Thyroid gland (tissue), 4 donors: Measurements from ENCODE around the gene SIGLEC15. TPM values are rescaled to one million over a fixed set of nuclear protein-coding genes. Genes with fewer than 3 reads are reported as not detected.

Experiments
- DNase-seq, 2 donors: peaks; one replicate each; pipeline ENCODE4 v3.0.0-alpha.2; 2019
- H3K27ac ChIP-seq, 3 donors: fragments of 200-600 bp; sonication (generic); 1 replicate in 2 of 3; 2 replicates in 1 of 3; pipeline ENCODE4 v1.5.1; 2016 to 2019; ENCODE audit warnings: mild to moderate bottlenecking in 1 of 3, moderate library complexity in 1 of 3
- H3K27me3 ChIP-seq: fragments of 200-600 bp; sonication (generic); one replicate; pipeline ENCODE4 v1.5.1; 2019
- H3K36me3 ChIP-seq, 2 donors: fragments of 200-600 bp; sonication (generic); one replicate each; pipeline ENCODE4 v1.5.1; 2016 to 2019
- H3K4me1 ChIP-seq, 2 donors: fragments of 200-600 bp; sonication (generic); one replicate each; pipeline ENCODE4 v1.5.1; 2017 to 2019
- H3K4me3 ChIP-seq, 3 donors: fragments of 200-600 bp; sonication (generic); replicated peaks in 1 of 3; 1 replicate in 2 of 3; 2 replicates in 1 of 3; pipeline ENCODE4 v1.5.1; 2016; ENCODE audit warnings: mild to moderate bottlenecking in 1 of 3
- H3K9me3 ChIP-seq: fragments of 200-600 bp; sonication (generic); one replicate; pipeline ENCODE4 v1.5.1; 2017
- POLR2A ChIP-seq, 2 donors: fragments of 450-650 bp; IDR thresholded peaks; one replicate each; pipeline ENCODE4 v1.6.1; 2017; ENCODE audit warnings: antibody characterized with exemption in 2 of 2, mild to moderate bottlenecking in 2 of 2, moderate library complexity in 1 of 2
- WGBS, 2 donors: methylation state at CpG; one replicate each; pipeline ENCODE4 v1.1.5; 2017; 5-methylcytosine and 5-hydroxymethylcytosine counted together
- intact Hi-C: fragments of 100-400 bp; cut with DNase I; formaldehyde crosslinking; loops from one replicate; pipeline ENCODE4 v1.15.1; 2023
- total RNA-seq, 4 donors: library from RNA; depleted of rRNA; stranded (reverse); fragments of >200 nt; gene quantifications; one replicate each; pipeline ENCODE4 v1.2.3, GENCODE V29; 2016
- TF ChIP-seq, protein P1 (sequence below), 6 experiments: fragments of 200-600 bp in 3 of 6; fragments of 450-650 bp in 3 of 6; sonication (generic) in 3 of 6; IDR thresholded peaks; one replicate each; pipeline ENCODE4 v1.5.1; 2016 to 2019; ENCODE audit warnings: antibody characterized with exemption in 6 of 6, mild to moderate bottlenecking in 2 of 6, inconsistent platforms in 1 of 6, moderate library complexity in 1 of 6

Gene SIGLEC15
- total RNA-seq, 4 donors from 2014 or later = 0.33 to 4.0 (median 0.54) TPM; not detected in 1

- no peaks in the 10 kb centered on the region for H3K4me1 ChIP-seq
- H3K36me3 ChIP-seq = no peaks in the 10 kb centered on the region
- WGBS, 2 donors = 83 to 90% methylated on average over 5 of the region's 5 CpGs
- TF ChIP-seq, protein P1, sequence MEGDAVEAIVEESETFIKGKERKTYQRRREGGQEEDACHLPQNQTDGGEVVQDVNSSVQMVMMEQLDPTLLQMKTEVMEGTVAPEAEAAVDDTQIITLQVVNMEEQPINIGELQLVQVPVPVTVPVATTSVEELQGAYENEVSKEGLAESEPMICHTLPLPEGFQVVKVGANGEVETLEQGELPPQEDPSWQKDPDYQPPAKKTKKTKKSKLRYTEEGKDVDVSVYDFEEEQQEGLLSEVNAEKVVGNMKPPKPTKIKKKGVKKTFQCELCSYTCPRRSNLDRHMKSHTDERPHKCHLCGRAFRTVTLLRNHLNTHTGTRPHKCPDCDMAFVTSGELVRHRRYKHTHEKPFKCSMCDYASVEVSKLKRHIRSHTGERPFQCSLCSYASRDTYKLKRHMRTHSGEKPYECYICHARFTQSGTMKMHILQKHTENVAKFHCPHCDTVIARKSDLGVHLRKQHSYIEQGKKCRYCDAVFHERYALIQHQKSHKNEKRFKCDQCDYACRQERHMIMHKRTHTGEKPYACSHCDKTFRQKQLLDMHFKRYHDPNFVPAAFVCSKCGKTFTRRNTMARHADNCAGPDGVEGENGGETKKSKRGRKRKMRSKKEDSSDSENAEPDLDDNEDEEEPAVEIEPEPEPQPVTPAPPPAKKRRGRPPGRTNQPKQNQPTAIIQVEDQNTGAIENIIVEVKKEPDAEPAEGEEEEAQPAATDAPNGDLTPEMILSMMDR (IDR thresholded peaks at IDR 0.05) = no peak
- TF ChIP-seq POLR2A (IDR thresholded peaks at IDR 0.05) = no peak
- intact Hi-C loops = no loop called here
- no peaks in the 10 kb centered on the region for H3K9me3 ChIP-seq
- no peak overlapping the region for H3K4me3 ChIP-seq
- DNase-seq = no peak
- no peaks in the 10 kb centered on the region for H3K27me3 ChIP-seq
- H3K27ac ChIP-seq = no peak overlapping the region
These were observed 32.8 kb upstream of the SIGLEC15 start for GRCh38 chr18:45792506-45793263.

DNA sequence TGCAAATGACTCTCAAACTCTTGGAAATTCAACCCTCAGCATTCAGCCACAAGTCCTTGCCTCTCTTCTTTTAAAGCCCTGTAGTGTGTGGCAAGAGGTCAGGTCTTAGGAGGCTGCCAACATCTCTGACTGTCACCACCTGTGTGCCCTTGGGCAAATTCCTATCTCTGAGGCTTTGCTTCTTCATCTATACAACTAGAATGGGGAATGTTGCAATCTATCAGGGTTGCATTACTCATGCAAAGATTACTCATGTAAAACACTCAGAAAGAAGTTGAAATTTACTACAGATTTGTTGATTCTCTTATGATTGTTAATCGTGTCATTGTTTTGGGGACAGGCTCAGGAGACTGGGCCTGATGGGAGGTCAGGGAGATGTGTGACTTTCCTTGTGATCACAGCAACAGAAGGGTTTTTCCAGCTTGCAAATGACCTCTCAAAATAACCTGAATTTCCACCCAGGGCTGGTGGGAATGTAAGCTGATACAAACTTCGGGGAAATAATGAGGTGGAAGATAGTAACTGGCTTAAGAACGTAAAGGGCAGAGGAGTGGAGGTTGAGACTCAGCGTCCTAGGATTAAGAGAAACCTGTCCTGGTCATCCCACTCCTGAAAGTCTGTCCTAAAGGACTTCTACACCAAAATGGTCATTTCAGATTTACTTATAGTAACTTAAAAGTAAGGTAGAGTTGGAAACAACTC, 32.1 kb upstream of the SIGLEC15 start:
- Histone ChIP-seq H3K27me3 (no peaks in the 10 kb centered on the region), H3K36me3 (no peaks in the 10 kb centered on the region), H3K9me3 (no peaks in the 10 kb centered on the region), H3K4me3 (no peak overlapping the region), H3K4me1 (no peaks in the 10 kb centered on the region), H3K27ac (no peak overlapping the region)
- intact Hi-C loops = no loop called here
- no peak for DNase-seq
- TF ChIP-seq POLR2A (IDR thresholded peaks at IDR 0.05) = no peak
- TF ChIP-seq, protein P1 (IDR thresholded peaks at IDR 0.05) = no peak
- 55 to 73% methylated on average over 4 of the region's 4 CpGs for WGBS, 2 donors

GRCh38 chr18:45801416-45802004, 24.0 kb upstream of the SIGLEC15 start:
- no peaks in the 10 kb centered on the region for H3K27me3 ChIP-seq
- no peaks in the 10 kb centered on the region for H3K36me3 ChIP-seq
- intact Hi-C loops = no loop called here
- no peak overlapping the region for H3K27ac ChIP-seq
- no peak overlapping the region for H3K4me3 ChIP-seq
- no peaks in the 10 kb centered on the region for H3K4me1 ChIP-seq
- TF ChIP-seq, protein P1 (IDR thresholded peaks at IDR 0.05) = no peak
- no peak for TF ChIP-seq POLR2A (IDR thresholded peaks at IDR 0.05)
- no peak for DNase-seq
- 100% methylated on average over 1 of the region's 1 CpG for WGBS, 2 donors
- no peaks in the 10 kb centered on the region for H3K9me3 ChIP-seq

- TF ChIP-seq, protein P1 (IDR thresholded peaks at IDR 0.05) = no peak
- no peak for TF ChIP-seq POLR2A (IDR thresholded peaks at IDR 0.05)
- Histone ChIP-seq H3K27me3 (no peaks in the 10 kb centered on the region), H3K36me3 (no peaks in the 10 kb centered on the region), H3K9me3 (no peaks in the 10 kb centered on the region), H3K27ac (no peak overlapping the region), H3K4me3 (no peak overlapping the region), H3K4me1 (no peaks in the 10 kb centered on the region)
- 68 to 82% methylated on average over 2 of the region's 2 CpGs for WGBS, 2 donors
- no peak for DNase-seq
- intact Hi-C loops = no loop called here
These were observed 22.5 kb upstream of the SIGLEC15 start for GRCh38 chr18:45802814-45803492.
